EH (cell line): ENCODE data around the gene CD300A.

ENCODE experiments used
- DNase-seq: peaks from one replicate; pipeline ENCODE4 v3.0.0-alpha.2; 2015; ENCODE audit warnings: low read depth

Gene CD300A

GRCh38 chr17:74454197-74455024, 12.0 kb upstream of the CD300A start:
- peak; percentile 68 for DNase-seq

GRCh38 chr17:74455025-74455545, 11.3 kb upstream of the CD300A start:
- no peak for DNase-seq

- DNase-seq: no peak
Measured at GRCh38 chr17:74455821-74456220, 10.6 kb upstream of the CD300A start.

GRCh38 chr17:74457146-74457819, 9.2 kb upstream of the CD300A start:
- peak; percentile 50 for DNase-seq

DNA sequence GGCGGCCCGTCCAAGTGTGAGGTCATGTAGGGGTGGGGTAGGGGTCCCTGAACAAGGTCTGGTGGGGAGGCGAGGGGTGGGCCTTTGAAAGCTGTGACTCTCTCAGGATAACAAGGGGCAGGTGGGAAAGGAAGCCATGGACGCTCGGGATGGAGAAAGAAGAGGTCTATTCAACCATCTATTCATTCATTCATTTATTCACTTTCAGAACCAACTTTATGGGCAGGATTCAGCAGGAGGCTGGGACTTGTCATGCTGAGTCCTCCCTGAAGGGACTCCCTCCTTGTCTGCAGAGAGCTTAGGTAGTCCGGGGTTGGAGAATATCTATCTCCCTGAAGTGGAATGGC, 8.6 kb upstream of the CD300A start:
- no peak for DNase-seq

- no peak for DNase-seq
Measured at GRCh38 chr17:74458835-74459234, 7.6 kb upstream of the CD300A start.

- no peak for DNase-seq
Measured at GRCh38 chr17:74459622-74460021, 6.8 kb upstream of the CD300A start.

DNA sequence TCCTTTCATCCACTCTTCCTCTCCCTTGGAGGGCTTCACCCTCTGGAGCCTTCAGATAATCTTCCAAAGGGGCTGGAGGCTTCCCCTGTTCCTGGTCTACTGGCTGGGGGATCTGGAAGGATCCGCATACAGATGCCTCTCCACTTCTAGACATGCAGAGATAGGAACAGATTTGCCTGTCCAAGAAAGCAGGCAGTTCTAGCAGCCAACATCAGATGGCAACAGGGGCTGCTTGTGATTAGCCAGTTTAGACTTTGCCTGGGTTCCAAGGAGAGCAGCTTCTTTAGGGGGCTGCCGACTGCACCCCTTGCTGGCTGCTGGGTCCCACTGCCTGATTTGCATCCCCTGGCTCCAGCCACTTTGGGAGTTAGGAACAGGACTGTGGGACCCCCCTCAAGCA, 6.2 kb upstream of the CD300A start:
- DNase-seq: no peak

GRCh38 chr17:74460996-74461395, 5.4 kb upstream of the CD300A start:
- no peak for DNase-seq

DNA sequence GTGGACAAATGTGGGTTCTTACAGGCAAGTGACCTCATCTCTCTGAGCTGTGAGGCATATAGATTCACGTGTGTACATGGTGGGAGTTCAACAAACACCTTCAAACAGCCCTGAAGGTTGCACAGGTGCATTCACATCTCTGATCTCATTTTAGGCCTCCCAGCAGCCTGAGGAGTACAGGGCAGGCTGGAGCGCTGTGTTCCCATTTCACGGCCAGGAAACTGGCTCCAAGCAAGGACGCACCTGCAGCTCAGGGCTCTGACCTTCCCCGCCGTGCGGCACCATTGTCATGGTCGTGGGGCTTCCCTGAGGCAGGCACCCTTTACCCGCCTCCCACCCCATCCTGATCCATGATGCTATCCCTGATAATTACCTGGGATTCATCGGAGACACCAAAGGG, 4.8 kb upstream of the CD300A start:
- no peak for DNase-seq

DNA sequence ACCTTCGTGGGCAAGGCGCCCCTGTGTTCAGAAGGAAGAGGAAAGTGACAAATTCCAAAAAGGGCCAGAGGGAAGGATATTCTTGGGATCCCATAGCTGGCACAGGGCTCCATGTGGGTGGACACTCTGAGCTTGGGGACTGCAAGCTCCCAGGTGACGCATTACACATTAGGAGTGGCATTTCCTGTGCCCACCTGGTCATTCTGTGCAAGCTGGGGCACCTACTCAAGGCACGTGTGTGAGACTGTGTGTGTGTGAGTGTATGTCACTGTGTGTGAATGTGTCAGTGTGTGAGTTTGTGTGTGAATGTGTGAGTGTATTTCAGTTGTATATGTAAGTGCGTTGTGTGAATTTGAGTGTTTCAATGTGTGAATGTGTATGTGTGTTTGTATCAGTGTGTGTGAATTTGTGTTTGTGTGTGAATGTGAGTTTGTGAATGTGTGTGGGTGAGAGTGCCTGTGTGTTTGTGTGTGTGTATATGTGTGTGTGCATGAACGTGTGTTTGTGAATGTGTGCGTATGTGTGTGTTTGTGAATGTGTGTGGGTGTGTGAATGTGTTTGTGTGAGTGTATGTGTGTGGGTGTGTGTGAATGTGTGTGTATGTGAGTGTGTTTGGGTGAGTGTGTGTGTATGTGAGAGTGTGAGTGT, 1.6 kb upstream of the CD300A start:
- DNase-seq: no peak

GRCh38 chr17:74465378-74466110, 890 bp upstream of the CD300A start:
- no peak for DNase-seq

DNA sequence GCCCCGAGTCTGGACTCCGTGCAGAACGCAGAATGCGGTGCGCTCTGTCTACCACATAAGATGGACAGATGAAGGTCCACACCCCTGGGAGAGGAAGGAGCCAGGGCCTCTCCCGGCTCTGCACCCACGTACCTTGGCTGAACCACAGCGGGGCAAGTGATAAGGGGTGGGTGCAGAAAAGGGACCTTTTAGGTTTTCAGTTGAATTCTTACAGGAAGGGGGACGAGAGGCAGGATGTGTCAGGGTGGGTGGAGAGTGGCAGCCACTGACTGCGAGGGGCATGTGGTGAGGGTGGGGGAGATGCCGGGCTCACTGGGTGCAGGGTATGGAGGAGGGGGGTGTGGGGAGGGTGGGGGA, 372 bp downstream of the CD300A start:
- DNase-seq: no peak

- no peak for DNase-seq
Measured at GRCh38 chr17:74467221-74467951, 952 bp downstream of the CD300A start.

GRCh38 chr17:74471341-74471740, 4.9 kb downstream of the CD300A start:
- no peak for DNase-seq

- DNase-seq: no peak
Measured at GRCh38 chr17:74472890-74473289, 6.5 kb downstream of the CD300A start.

- DNase-seq: no peak
Measured at GRCh38 chr17:74473294-74473693, 6.9 kb downstream of the CD300A start.

GRCh38 chr17:74474043-74474792, 7.8 kb downstream of the CD300A start:
- no peak for DNase-seq

DNA sequence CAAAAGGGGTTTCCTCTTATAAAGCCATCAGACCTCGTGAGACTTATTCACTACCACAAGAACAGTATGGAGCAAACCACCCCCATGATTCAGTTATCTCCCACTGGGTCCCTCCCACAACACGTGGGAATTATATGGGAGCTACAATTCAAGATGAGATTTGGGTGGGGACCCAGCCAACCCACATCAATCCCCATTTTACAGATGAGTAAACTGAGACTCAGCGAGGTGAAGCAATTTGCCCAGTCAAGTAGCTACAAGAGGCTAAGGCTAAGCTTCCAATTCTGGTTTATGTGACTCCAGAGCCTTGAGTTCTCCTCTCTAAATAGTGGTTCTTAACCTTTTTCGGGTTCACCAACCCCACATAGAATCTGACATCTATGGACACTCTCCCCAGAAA, 8.8 kb downstream of the CD300A start:
- no peak for DNase-seq

- no peak for DNase-seq
Measured at GRCh38 chr17:74477411-74477810, 11.0 kb downstream of the CD300A start.
